Esophagus squamous epithelium (tissue), 5 donors: ENCODE data around the gene HNRNPU. TPM values are rescaled to one million over a fixed set of nuclear protein-coding genes. Genes with fewer than 3 reads are reported as not detected.

ENCODE experiments used
- DNase-seq: peaks from one replicate; lab custom pipeline; 2025; lab: John Stamatoyannopoulos, UW
- H3K27ac ChIP-seq, 4 donors: fragments of 200-600 bp; sonication (generic); one replicate each; pipeline ENCODE4 v1.5.1; 2016 to 2019; ENCODE audit warnings: mild to moderate bottlenecking in 1 of 4
- H3K27me3 ChIP-seq, 4 donors: fragments of 200-600 bp; sonication (generic); 1 replicate in 3 of 4; 2 replicates in 1 of 4; pipeline versions ENCODE4 v1.5.1 to v1.6.0; 2017 to 2021; ENCODE audit warnings: antibody characterized with exemption in 1 of 4
- H3K36me3 ChIP-seq, 3 donors: fragments of 200-600 bp; sonication (generic); one replicate each; pipeline ENCODE4 v1.5.1; 2016 to 2019
- H3K4me1 ChIP-seq, 3 donors: fragments of 200-600 bp; sonication (generic); one replicate each; pipeline ENCODE4 v1.5.1; 2017 to 2019
- H3K4me3 ChIP-seq, 4 donors: fragments of 200-600 bp; sonication (generic); 1 replicate in 3 of 4; 2 replicates in 1 of 4; pipeline ENCODE4 v1.5.1; 2016 to 2019; ENCODE audit warnings: mild to moderate bottlenecking in 2 of 4, moderate library complexity in 1 of 4
- H3K9me3 ChIP-seq, 3 donors: fragments of 200-600 bp; sonication (generic); one replicate each; pipeline ENCODE4 v1.5.1; 2016 to 2019
- POLR2A ChIP-seq, 4 donors: fragments of 450-650 bp; IDR thresholded peaks; one replicate each; pipeline ENCODE4 v1.6.1; 2017; ENCODE audit warnings: antibody characterized with exemption in 4 of 4, mild to moderate bottlenecking in 4 of 4, moderate library complexity in 3 of 4
- WGBS, 2 donors: methylation state at CpG; one replicate each; pipeline ENCODE4 v1.1.5; 2018; 5-methylcytosine and 5-hydroxymethylcytosine counted together
- intact Hi-C: fragments of 100-400 bp; cut with DNase I; formaldehyde crosslinking; loops from one replicate; pipeline ENCODE4 v1.15.0; 2022
- total RNA-seq, 4 donors: library from RNA; depleted of rRNA; stranded (reverse); fragments of >200 nt; gene quantifications; one replicate each; pipeline ENCODE4 v1.1.0, GENCODE V29; 2016
- TF ChIP-seq, protein P1 (sequence below), 6 experiments: fragments of 450-650 bp in 4 of 6; fragments of 200-600 bp in 2 of 6; sonication (generic) in 2 of 6; IDR thresholded peaks; one replicate each; pipeline ENCODE4 v1.5.1; 2016 to 2019; ENCODE audit warnings: antibody characterized with exemption in 6 of 6, mild to moderate bottlenecking in 4 of 6, moderate library complexity in 4 of 6
- donor health status: DM: yes; HTN: yes; CAD: no.

Gene HNRNPU
- total RNA-seq, 4 donors from 2014 or later, result 176 to 308 (median 257) TPM

DNA sequence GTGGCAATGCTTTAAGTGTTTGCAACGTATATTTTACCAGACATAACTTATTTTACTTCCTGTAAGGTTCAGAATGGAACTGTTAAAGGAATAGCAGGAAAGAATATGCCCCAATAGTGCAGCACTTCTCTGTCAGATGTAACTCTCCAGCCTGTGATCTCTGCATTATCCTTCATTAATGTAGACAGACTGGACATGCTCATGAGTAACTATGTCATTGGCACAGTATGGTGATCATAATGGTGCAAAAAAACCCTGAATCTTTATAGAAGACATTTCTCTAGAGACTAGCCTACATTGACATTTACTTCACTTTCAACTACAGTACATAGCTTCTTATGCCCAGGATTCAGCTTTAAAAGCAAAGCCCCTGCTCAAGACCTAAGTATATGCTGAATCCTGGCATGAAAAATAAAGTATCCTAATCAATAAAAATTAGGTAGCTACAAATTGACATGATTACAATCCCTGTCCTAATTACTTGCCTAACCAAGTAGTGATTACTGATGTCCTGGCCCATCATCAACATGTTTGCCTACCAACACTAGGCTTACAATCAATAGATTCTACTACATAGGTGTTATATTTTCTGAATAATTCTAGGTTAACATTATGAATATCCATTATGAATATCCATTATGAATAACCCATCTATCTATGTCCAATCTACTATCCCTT is 15.0 kb downstream of the HNRNPU start:
- WGBS, 2 donors, result 46 to 47% methylated on average over 1 of the region's 1 CpG
- Histone ChIP-seq H3K27ac (no peak overlapping the region), H3K9me3 (no peaks in the 10 kb centered on the region), H3K36me3 (peaks cover 5 to 100% (median 16%) of the 10 kb centered on the region in 3 donors), H3K27me3 (no peaks in the 10 kb centered on the region), H3K4me3 (no peak overlapping the region), H3K4me1 (peaks cover 0 to 15% (median 0%) of the 10 kb centered on the region in 3 donors)
- TF ChIP-seq, protein P1, sequence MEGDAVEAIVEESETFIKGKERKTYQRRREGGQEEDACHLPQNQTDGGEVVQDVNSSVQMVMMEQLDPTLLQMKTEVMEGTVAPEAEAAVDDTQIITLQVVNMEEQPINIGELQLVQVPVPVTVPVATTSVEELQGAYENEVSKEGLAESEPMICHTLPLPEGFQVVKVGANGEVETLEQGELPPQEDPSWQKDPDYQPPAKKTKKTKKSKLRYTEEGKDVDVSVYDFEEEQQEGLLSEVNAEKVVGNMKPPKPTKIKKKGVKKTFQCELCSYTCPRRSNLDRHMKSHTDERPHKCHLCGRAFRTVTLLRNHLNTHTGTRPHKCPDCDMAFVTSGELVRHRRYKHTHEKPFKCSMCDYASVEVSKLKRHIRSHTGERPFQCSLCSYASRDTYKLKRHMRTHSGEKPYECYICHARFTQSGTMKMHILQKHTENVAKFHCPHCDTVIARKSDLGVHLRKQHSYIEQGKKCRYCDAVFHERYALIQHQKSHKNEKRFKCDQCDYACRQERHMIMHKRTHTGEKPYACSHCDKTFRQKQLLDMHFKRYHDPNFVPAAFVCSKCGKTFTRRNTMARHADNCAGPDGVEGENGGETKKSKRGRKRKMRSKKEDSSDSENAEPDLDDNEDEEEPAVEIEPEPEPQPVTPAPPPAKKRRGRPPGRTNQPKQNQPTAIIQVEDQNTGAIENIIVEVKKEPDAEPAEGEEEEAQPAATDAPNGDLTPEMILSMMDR (IDR thresholded peaks at IDR 0.05), result no peak
- TF ChIP-seq POLR2A (IDR thresholded peaks at IDR 0.05), result no peak
- no peak for DNase-seq
- intact Hi-C loops, result no loop called here

DNA sequence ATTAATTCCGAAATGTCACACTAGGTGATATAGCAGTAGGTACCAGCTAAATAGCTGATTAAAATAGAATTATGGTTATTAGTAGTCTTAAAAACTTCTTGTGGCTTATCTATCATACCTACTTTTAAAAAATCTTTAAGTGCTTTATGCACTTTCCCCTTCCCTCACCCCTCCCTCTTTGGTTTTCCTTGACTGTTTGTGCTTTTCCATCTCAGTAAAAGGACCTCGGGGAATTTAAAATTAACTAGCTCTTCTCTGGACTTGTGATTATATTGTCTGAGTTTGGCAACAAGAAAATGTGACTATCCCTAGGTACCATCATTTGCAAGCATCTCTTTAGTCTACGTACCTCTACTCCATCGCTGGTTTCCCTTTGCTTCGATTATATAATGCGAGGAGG is 17.7 kb downstream of the HNRNPU start:
- Histone ChIP-seq H3K4me3 (no peak overlapping the region), H3K27me3 (no peaks in the 10 kb centered on the region), H3K36me3 (peaks cover 5 to 100% (median 14%) of the 10 kb centered on the region in 3 donors), H3K9me3 (no peaks in the 10 kb centered on the region), H3K27ac (no peak overlapping the region), H3K4me1 (peaks cover 0 to 19% (median 0%) of the 10 kb centered on the region in 3 donors)
- TF ChIP-seq, protein P1 (IDR thresholded peaks at IDR 0.05), result no peak
- no peak for TF ChIP-seq POLR2A (IDR thresholded peaks at IDR 0.05)
- intact Hi-C loops, result no loop called here
- WGBS, 2 donors, result 92 to 94% methylated on average over 6 of the region's 6 CpGs
- no peak for DNase-seq

DNA sequence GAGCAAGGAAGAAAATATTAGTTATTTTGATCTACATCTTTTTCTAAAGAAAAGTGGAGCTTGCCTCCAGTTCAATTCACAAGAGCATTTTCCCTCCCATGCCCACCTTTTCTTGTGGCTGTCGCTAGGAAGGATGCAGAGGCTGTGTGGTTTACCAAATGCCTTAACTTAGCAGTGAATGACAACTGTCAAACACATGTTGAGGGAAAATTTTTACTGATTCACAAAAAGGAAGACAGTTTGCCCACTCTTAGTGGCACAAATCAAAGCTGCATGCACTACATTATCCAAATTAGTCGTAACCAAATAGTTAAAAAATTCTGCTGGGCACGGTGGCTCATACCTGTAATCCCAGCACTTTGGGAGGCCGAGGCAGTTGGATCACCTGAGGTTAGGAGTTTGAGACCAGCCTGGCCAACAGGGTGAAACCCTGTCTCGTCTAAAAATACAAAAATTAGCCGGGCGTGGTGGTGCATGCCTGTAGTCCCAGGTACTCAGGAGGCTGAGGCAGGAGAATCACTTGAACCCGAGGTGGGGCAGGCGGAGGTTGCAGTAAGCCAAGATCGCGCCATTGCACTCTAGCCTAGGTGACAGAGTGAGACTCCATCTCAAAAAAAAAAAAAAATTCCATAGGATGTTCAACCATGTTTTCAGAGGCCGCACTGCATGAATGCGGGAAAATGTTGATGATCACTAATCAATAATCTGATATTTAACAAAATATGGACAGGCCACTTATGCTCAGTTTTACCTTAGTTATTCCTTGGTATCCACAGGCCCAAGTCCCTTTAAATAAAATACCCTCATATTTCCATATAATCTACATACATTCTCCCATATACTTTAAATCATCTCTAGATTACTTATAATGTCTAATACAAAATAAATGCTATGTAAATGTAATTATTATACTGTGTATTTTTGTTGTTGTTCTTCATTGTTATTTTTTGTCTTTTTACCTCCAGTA is 19.9 kb downstream of the HNRNPU start:
- Histone ChIP-seq H3K27ac (no peak overlapping the region), H3K4me1 (peaks cover 0 to 41% (median 3%) of the 10 kb centered on the region in 3 donors), H3K36me3 (peaks cover 5 to 100% (median 15%) of the 10 kb centered on the region in 3 donors), H3K9me3 (no peaks in the 10 kb centered on the region), H3K27me3 (no peaks in the 10 kb centered on the region), H3K4me3 (no peak overlapping the region)
- TF ChIP-seq, protein P1 (IDR thresholded peaks at IDR 0.05), result no peak
- TF ChIP-seq POLR2A (IDR thresholded peaks at IDR 0.05), result no peak
- no peak for DNase-seq
- WGBS, 2 donors, result 78 to 83% methylated on average over 12 to 13 of the region's 13 CpGs
- intact Hi-C loops, result no loop called here

DNA sequence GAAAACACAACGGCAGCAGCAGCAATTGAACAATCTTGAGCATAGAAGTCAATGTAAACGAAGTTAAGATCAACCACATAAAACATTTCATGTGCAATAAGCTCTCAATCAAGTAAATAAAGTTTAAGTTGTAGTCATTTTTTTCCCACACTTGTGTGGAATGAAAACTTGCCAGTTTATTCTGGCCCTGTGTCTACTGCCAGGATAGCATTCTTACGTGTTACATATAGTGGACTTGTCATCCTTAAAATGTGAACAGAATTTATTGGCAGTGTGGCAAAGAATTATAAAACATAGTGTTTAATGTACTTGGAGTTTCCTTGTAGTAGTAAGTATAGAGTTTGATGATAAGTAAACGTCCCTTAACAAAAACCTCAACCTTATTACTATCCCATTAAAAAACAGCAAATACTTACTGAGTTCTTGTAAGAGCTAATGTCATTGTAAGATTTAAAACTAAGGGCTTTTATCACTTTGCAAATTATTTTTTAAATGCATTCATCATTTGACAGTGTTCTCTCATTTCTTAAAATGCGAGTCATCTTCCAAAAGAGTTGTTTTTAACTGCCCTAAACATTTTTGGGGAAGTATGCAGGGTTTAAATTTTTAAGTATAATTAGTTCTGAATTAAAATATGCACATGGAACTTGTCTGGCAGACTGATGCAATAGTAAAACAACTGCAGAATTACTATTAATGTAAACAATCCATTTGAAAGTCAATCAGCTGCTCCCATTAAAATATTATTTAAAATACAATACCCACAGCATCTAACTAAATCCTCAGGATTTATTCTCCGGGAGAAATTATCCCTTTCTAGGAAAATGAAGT is 21.0 kb downstream of the HNRNPU start:
- intact Hi-C loops, result no loop called here
- H3K27ac ChIP-seq, result no peak overlapping the region
- 58 to 60% methylated on average over 6 of the region's 6 CpGs for WGBS, 2 donors
- no peaks in the 10 kb centered on the region for H3K9me3 ChIP-seq
- H3K27me3 ChIP-seq, result no peaks in the 10 kb centered on the region
- DNase-seq, result no peak
- H3K36me3 ChIP-seq, result peaks cover 5 to 98% (median 15%) of the 10 kb centered on the region in 3 donors
- TF ChIP-seq, protein P1 (IDR thresholded peaks at IDR 0.05), result no peak
- no peak for TF ChIP-seq POLR2A (IDR thresholded peaks at IDR 0.05)
- peaks cover 0 to 52% (median 3%) of the 10 kb centered on the region in 3 donors for H3K4me1 ChIP-seq
- no peak overlapping the region for H3K4me3 ChIP-seq
